Activated naive CD8-positive, alpha-beta T cell (primary cell): ENCODE data around the gene CMTM3.
"Not testable (repeated sequence)": the region's sequence is repeated elsewhere in the genome, so short reads cannot be mapped to it uniquely, and the experiment has no call there.

Experiments
- H3K27ac Mint-ChIP-seq: one replicate; pipeline ENCODE4 v1.8.0; 2021; ENCODE audit warnings: mixed read lengths
- H3K27me3 Mint-ChIP-seq: one replicate; pipeline ENCODE4 v1.8.0; 2021; ENCODE audit warnings: mixed read lengths
- H3K36me3 Mint-ChIP-seq: one replicate; pipeline ENCODE4 v1.8.0; 2021; ENCODE audit warnings: mixed read lengths
- H3K4me1 Mint-ChIP-seq: one replicate; pipeline ENCODE4 v1.8.0; 2021; ENCODE audit warnings: low read depth, mixed read lengths
- H3K4me3 Mint-ChIP-seq: one replicate; pipeline ENCODE4 v1.8.0; 2021; ENCODE audit warnings: mild to moderate bottlenecking, mixed read lengths
- H3K9me3 Mint-ChIP-seq: one replicate; pipeline ENCODE4 v1.8.0; 2021; ENCODE audit warnings: low read depth, mixed read lengths

Gene CMTM3

GRCh38 chr16:66612422-66612821 is 7.9 kb downstream of the CMTM3 start:
- Mint-ChIP-seq H3K36me3 (no peaks in the 10 kb centered on the region), H3K27ac (no peak overlapping the region), H3K27me3 (no peaks in the 10 kb centered on the region), H3K4me3 (no peak overlapping the region), H3K4me1 (peaks cover 9% of the 10 kb centered on the region), H3K9me3 (no peaks in the 10 kb centered on the region)

DNA sequence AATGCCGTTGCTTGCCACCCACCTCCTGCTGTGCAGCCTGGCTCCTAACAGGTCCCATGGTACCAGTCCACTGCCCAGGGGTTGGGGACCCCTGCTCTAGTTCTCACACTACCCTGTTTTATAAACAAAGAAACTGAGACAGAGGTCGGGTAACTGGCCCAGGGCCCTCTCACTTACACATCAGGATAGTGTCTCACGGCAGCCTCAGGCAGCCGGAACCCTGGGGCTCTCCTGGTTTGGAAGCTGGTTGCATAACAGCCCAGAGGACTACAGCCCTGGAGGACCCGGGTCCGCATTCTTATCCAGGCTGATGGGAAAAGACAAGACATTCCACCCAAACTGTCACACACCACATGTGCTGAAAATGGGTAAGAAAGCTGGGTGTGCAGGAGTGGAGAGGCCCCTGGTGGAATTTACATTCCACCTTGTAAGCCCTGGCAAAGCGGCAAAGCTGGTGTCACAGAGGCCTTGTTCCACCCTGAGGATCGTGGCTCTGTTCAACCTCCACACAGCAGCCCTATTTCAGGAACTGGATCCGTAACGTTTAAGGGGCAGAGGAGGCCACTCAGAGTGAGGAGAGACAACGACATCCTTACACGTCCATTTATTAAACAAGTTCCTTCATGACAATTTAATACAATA is 9.8 kb downstream of the CMTM3 start:
- Mint-ChIP-seq H3K27ac (no peak overlapping the region), H3K4me3 (no peak overlapping the region), H3K9me3 (no peaks in the 10 kb centered on the region), H3K36me3 (no peaks in the 10 kb centered on the region), H3K4me1 (no peaks in the 10 kb centered on the region), H3K27me3 (no peaks in the 10 kb centered on the region)

DNA sequence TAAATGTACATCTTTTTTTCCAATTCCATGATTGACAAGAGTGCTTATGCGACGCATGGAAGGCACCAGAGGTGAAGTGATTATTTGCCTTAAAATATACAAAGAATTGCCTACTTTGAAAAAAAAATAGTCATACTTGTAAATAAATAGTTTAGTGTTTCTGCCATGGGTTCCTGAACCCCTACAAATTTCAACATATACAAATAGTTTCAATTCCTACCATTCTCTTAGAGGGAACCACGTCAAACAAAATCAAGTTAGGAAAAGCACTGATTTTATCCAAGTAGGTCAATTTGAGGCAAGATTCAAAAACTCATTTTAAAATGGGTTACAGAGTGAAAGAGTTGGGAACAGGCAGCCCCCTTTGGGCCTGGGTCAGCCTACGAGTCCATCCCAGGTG is 11.7 kb downstream of the CMTM3 start:
- Mint-ChIP-seq H3K27ac (no peak overlapping the region), H3K27me3 (no peaks in the 10 kb centered on the region), H3K36me3 (no peaks in the 10 kb centered on the region), H3K4me1 (no peaks in the 10 kb centered on the region), H3K4me3 (no peak overlapping the region), H3K9me3 (no peaks in the 10 kb centered on the region)

- Mint-ChIP-seq H3K4me1 (no peaks in the 10 kb centered on the region), H3K27ac (no peak overlapping the region), H3K36me3 (no peaks in the 10 kb centered on the region), H3K4me3 (no peak overlapping the region), H3K9me3 (no peaks in the 10 kb centered on the region), H3K27me3 (no peaks in the 10 kb centered on the region)
Observed at GRCh38 chr16:66616592-66616991, 12.1 kb downstream of the CMTM3 start.

DNA sequence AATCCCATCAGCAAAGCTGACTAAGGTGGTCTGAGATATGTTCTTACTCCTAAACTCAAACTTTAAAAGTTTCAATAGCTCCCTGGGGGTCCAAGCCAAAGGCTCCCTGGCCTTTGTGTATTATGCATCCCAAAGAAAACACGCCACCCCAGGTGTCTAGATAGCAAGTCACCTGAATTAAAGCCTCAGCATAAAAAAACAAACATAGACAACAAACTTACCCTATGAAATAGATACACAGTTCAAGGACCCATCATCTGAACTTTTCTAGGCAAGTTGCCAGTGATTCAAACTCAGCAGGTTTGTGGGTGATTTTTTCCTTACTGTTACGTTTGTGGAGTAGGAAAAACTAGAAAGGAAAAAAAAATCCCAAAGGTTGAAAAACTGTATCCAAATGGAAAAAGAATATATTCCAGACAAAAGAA is 12.5 kb downstream of the CMTM3 start:
- Mint-ChIP-seq H3K27me3 (no peaks in the 10 kb centered on the region), H3K4me3 (no peak overlapping the region), H3K36me3 (no peaks in the 10 kb centered on the region), H3K9me3 (no peaks in the 10 kb centered on the region), H3K4me1 (no peaks in the 10 kb centered on the region), H3K27ac (no peak overlapping the region)

DNA sequence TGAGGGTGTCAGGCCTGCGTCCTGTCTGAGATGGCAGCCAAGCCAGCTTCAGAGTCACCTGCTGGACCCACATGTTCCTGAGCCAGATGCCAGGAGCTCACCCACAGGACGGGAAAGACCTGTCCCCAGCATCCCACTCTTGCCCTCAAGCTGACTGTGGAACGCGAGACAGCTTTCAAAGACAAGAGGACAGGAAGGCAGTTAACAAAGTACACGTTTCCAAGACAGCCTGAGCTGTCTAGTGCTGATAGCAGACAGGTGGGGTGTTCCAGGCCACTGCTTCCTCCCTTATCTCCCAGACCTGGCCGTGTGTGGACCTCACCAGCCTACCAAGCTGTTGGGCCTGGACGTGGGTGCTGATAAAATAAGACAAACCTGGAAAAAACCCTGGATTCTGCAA is 13.2 kb downstream of the CMTM3 start:
- H3K4me3 Mint-ChIP-seq: no peak overlapping the region
- no peak overlapping the region for H3K27ac Mint-ChIP-seq
- H3K4me1 Mint-ChIP-seq: no peaks in the 10 kb centered on the region
- no peaks in the 10 kb centered on the region for H3K9me3 Mint-ChIP-seq
- H3K36me3 Mint-ChIP-seq: no peaks in the 10 kb centered on the region
- no peaks in the 10 kb centered on the region for H3K27me3 Mint-ChIP-seq

GRCh38 chr16:66618588-66619375 is 14.3 kb downstream of the CMTM3 start:
- Mint-ChIP-seq H3K4me3 (no peak overlapping the region), H3K27ac (no peak overlapping the region), H3K27me3 (no peaks in the 10 kb centered on the region), H3K36me3 (no peaks in the 10 kb centered on the region), H3K4me1 (no peaks in the 10 kb centered on the region), H3K9me3 (no peaks in the 10 kb centered on the region)

GRCh38 chr16:66619534-66620428 is 15.3 kb downstream of the CMTM3 start:
- Mint-ChIP-seq H3K4me3 (no peak overlapping the region), H3K4me1 (no peaks in the 10 kb centered on the region), H3K27ac (no peak overlapping the region), H3K9me3 (no peaks in the 10 kb centered on the region), H3K36me3 (no peaks in the 10 kb centered on the region), H3K27me3 (no peaks in the 10 kb centered on the region)

DNA sequence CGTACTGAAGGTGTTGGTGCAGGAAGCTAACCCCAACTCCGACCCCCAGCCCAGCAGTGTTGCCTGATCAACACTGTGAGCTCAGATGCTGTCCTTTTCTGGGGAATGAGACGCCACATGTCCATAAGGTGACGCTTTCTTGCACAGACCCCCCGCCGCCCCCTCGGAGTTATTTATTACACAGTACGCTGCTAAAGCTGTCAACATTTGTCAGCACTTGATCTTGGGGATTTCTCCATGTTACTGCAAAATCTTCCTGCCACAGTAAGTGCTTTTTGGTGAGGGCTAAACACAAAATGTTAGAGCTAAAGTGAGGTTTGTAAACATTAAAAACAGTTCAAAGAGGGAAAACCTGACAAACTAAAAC is 15.9 kb downstream of the CMTM3 start:
- H3K27me3 Mint-ChIP-seq: no peaks in the 10 kb centered on the region
- H3K4me3 Mint-ChIP-seq: no peak overlapping the region
- no peak overlapping the region for H3K27ac Mint-ChIP-seq
- no peaks in the 10 kb centered on the region for H3K36me3 Mint-ChIP-seq
- H3K9me3 Mint-ChIP-seq: no peaks in the 10 kb centered on the region
- no peaks in the 10 kb centered on the region for H3K4me1 Mint-ChIP-seq

GRCh38 chr16:66621973-66622372 is 17.5 kb downstream of the CMTM3 start:
- H3K27me3 Mint-ChIP-seq: no peaks in the 10 kb centered on the region

GRCh38 chr16:66622863-66623262 is 18.4 kb downstream of the CMTM3 start:
- Mint-ChIP-seq H3K4me3 (no peak overlapping the region), H3K4me1 (no peaks in the 10 kb centered on the region), H3K27ac (no peak overlapping the region), H3K9me3 (no peaks in the 10 kb centered on the region), H3K27me3 (no peaks in the 10 kb centered on the region), H3K36me3 (no peaks in the 10 kb centered on the region)

More at GRCh38 chr16:66621973-66622372, 17.5 kb downstream of the CMTM3 start:
- Mint-ChIP-seq H3K4me3 (no peak overlapping the region), H3K27ac (no peak overlapping the region), H3K4me1 (no peaks in the 10 kb centered on the region), H3K36me3 (no peaks in the 10 kb centered on the region), H3K9me3 (no peaks in the 10 kb centered on the region)

DNA sequence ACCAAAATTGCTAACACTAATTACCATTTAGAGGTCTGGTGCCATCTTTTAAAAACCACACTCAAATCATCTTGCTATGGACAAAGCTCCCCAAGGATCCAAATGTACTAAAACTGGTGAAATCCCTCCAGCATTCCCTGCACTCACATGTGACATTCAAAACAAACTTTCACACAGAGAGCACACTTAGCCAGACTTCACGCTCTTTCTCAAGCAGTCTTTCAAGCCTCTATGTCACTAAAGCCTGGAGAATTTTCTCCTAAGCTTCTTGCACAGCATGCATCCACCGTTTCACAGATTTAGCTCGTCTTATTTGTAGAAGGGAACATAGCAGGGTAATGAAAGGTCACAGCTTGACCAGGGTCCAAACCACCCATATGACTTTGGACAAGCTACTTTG is 19.3 kb downstream of the CMTM3 start:
- H3K27me3 Mint-ChIP-seq: no peaks in the 10 kb centered on the region
- no peaks in the 10 kb centered on the region for H3K36me3 Mint-ChIP-seq
- H3K9me3 Mint-ChIP-seq: no peaks in the 10 kb centered on the region
- H3K4me3 Mint-ChIP-seq: no peak overlapping the region
- H3K27ac Mint-ChIP-seq: no peak overlapping the region
- no peaks in the 10 kb centered on the region for H3K4me1 Mint-ChIP-seq

- not testable (repeated sequence) for H3K4me3 Mint-ChIP-seq, H3K4me1 Mint-ChIP-seq, H3K27ac Mint-ChIP-seq, H3K27me3 Mint-ChIP-seq, H3K36me3 Mint-ChIP-seq, H3K9me3 Mint-ChIP-seq
Observed at GRCh38 chr16:66627611-66628378, 23.3 kb downstream of the CMTM3 start.

- Mint-ChIP-seq H3K27me3 (peaks cover 2% of the 10 kb centered on the region), H3K27ac (no peak overlapping the region), H3K4me1 (no peaks in the 10 kb centered on the region), H3K4me3 (no peak overlapping the region), H3K9me3 (no peaks in the 10 kb centered on the region), H3K36me3 (peaks cover 2% of the 10 kb centered on the region)
Observed at GRCh38 chr16:66629856-66630255, 25.4 kb downstream of the CMTM3 start.
